Measurements from ENCODE around the gene GNA14. TPM values are rescaled to one million over a fixed set of nuclear protein-coding genes. Genes with fewer than 3 reads are reported as not detected.

The GNA14 gene
- total and polyA plus RNA-seq, 2 donors (not counting 3 experiments of a cell fraction or from before 2014, with no cell fraction given), result 2.1 to 3.3 TPM

DNA sequence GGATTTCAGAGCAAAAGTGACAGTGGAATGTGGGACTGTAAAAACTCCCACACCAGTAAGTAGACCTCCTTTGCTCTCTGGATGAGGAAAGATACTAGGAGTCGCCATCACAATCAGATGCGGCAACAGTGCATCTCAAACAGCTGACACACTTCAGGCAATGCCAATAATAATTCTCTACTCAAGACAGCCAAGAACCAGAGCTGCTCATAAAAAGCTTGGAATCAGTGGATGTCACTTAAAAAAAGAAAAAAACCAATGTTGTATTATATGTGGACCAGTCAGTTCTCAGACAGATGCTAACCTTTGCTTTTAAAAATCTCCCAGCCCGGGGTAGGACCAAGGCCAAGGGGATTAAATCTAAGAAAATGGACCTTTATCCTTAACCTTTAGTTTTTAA, 185.0 kb downstream of the GNA14 start:
- no peak overlapping the region for H3K4me3 ChIP-seq (replicated peaks in 1 of 3; ENCODE audit: insufficient read depth in 1 of 3, low read depth in 1 of 3, low read length in 3 of 3)
- TF ChIP-seq, protein P1, sequence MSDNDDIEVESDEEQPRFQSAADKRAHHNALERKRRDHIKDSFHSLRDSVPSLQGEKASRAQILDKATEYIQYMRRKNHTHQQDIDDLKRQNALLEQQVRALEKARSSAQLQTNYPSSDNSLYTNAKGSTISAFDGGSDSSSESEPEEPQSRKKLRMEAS (IDR thresholded peaks at IDR 0.05; ENCODE audit: insufficient read depth, insufficient read length), result no peak
- no peak for TF ChIP-seq FOS (IDR thresholded peaks at IDR 0.05; ENCODE audit: borderline replicate concordance, insufficient read depth, low read length)
- no peak for TF ChIP-seq MYC (IDR thresholded peaks at IDR 0.05; ENCODE audit: low read depth, low read length)
- TF ChIP-seq EZH2 (IDR thresholded peaks at IDR 0.05; ENCODE audit: borderline replicate concordance, low read depth, low read length, severe bottlenecking), result no peak
- no peak for TF ChIP-seq POLR2AphosphoS5 (IDR thresholded peaks at IDR 0.05; ENCODE audit: insufficient read depth, low read depth, low read length)
- no peak for TF ChIP-seq GATA2 (IDR thresholded peaks at IDR 0.05; ENCODE audit: insufficient read depth, insufficient read length, low read depth, low read length)
- TF ChIP-seq JUN (IDR thresholded peaks at IDR 0.05; ENCODE audit: borderline replicate concordance, insufficient read depth, insufficient read length, low read depth), result no peak
- TF ChIP-seq, protein P2, sequence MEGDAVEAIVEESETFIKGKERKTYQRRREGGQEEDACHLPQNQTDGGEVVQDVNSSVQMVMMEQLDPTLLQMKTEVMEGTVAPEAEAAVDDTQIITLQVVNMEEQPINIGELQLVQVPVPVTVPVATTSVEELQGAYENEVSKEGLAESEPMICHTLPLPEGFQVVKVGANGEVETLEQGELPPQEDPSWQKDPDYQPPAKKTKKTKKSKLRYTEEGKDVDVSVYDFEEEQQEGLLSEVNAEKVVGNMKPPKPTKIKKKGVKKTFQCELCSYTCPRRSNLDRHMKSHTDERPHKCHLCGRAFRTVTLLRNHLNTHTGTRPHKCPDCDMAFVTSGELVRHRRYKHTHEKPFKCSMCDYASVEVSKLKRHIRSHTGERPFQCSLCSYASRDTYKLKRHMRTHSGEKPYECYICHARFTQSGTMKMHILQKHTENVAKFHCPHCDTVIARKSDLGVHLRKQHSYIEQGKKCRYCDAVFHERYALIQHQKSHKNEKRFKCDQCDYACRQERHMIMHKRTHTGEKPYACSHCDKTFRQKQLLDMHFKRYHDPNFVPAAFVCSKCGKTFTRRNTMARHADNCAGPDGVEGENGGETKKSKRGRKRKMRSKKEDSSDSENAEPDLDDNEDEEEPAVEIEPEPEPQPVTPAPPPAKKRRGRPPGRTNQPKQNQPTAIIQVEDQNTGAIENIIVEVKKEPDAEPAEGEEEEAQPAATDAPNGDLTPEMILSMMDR (IDR thresholded peaks at IDR 0.05; ENCODE audit: extremely low read depth in 1 of 2, insufficient read depth in 1 of 2, low read depth in 1 of 2, low read length in 2 of 2), result no peak
- TF ChIP-seq POLR2A (IDR thresholded peaks at IDR 0.05; ENCODE audit: low read depth, low read length), result no peak
- no peaks in the 10 kb centered on the region for H3K27me3 ChIP-seq (ENCODE audit: control insufficient read depth in 2 of 2, insufficient read depth in 2 of 2, low read length in 2 of 2)
- H3K36me3 ChIP-seq (ENCODE audit: control insufficient read depth in 2 of 2, extremely low read depth in 1 of 2, insufficient read depth in 2 of 2, low read length in 2 of 2), result no peaks in the 10 kb centered on the region
- BruUV-seq (replicated peaks), result no TSS peak
- intact Hi-C loops (cut with micrococcal nuclease), result no loop called here
- no peak overlapping the region for H2AFZ ChIP-seq (ENCODE audit: low read depth, low read length)
- H3K27ac ChIP-seq (ENCODE audit: insufficient read depth, low read depth, low read length), result no peak overlapping the region
- H3K9me3 ChIP-seq (replicated peaks; ENCODE audit: control insufficient read depth, insufficient read depth, low read length), result no peaks in the 10 kb centered on the region
- no peak overlapping the region for H3K9ac ChIP-seq (replicated peaks; ENCODE audit: extremely low read depth, insufficient read depth, low read length)
- FAIRE-seq (no peak), DNase-seq (ENCODE audit: low read depth, low spot score) (no peak)
- H3K4me2 ChIP-seq (ENCODE audit: insufficient read depth, low read length), result no peak overlapping the region
- dilution Hi-C loops (cut with MboI; ENCODE audit: extremely low pct_ligation_motif_present, low sequenced_read_pairs), result no loop called here
- H3K79me2 ChIP-seq (ENCODE audit: control insufficient read depth, insufficient read depth, low read length), result no peaks in the 10 kb centered on the region
- ChIA-PET POLR2A (no interaction called here), CTCF (interaction anchor here (7.9 kb wide), 1 partner anchor 185 kb away, joined by 97 read pairs; the partner anchor contains the start of gene GNA14)
- no peaks in the 10 kb centered on the region for H3K4me1 ChIP-seq (ENCODE audit: control insufficient read depth, extremely low read depth, insufficient read depth, low read length)
- H4K20me1 ChIP-seq (replicated peaks; ENCODE audit: control insufficient read depth, extremely low read depth, insufficient read depth, low read length), result no peaks in the 10 kb centered on the region
- H3K9me1 ChIP-seq (replicated peaks; ENCODE audit: control insufficient read depth, extremely low read depth, insufficient read depth, low read length), result no peaks in the 10 kb centered on the region
